Measurements from ENCODE around the gene VPS35L.
A peak's percentile ranks its signal among the peaks of the same experiment; 100 is the strongest.

The VPS35L gene

DNA sequence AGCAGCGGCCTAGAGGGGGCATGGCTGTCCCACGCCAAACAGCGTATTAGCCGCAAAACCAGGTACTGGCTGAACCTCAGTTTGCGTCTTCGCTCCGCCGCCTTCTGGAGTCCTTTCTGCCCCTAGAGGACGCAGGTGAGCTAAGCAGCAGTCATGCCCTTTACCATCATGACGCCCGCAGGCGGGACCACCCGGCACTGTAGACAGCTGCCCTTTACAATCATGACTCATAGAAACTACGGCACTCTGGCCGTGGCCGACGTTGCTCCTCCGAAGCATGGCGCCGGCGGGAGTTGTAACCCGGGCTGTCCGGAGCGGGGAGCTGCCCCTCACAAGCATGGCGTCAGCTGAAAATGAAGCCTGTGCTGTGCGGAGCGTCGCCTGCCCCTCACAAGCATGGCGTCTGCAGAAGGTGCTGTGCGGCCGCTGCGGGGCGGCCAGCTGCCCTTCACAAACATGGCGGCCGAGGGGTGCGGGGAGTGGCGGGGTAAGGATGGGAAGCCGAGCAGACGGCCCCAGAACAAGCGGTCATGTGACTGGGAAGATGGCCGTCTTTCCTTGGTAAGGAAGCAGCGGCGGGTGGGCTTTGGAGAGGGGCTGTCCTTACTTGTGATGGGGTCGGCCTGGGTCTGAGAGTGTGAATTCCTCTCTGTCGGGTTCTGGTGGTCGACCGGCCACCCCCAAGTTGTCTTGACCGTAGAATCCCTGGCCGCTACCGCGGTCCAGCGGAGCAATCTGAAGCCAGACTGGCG is at the start of gene VPS35L:
Gene VPS35L (plus strand): TSS at position 518 of the 752 bp plus-strand sequence. CDS start 27 bp downstream, at position 545.
- peak; percentile 94 to 95 for DNase-seq (ENCODE audit: low read depth in 2 of 2)

DNA sequence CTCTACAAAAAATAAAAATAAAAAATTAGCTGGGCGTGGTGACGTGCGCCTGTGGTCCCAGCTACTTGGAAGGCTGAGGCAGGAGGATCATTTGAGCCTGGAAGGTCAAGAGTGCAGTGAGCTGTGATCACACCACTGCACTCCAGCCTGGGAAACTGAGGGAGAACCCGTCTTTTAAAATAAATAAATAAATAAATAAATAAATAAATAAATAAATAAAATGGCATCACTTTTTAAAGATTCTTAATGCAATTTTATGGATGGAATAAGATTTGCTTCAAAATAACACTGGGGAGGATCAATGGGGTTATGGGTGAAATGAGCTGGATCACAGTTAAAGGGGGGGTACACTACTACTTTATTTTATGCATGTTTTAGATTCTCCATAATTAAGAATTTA is 48.5 kb upstream of the VPS35L start:
- no peak for DNase-seq (ENCODE audit: low read depth in 2 of 2)

- no peak for DNase-seq (ENCODE audit: low read depth in 2 of 2)
These were observed 47.6 kb upstream of the VPS35L start for GRCh38 chr16:19507867-19508266.

GRCh38 chr16:19512297-19512696 is 43.2 kb upstream of the VPS35L start:
- DNase-seq (ENCODE audit: low read depth in 2 of 2): no peak

- no peak for DNase-seq (ENCODE audit: low read depth in 2 of 2)
These were observed 42.0 kb upstream of the VPS35L start for GRCh38 chr16:19513377-19514053.

DNA sequence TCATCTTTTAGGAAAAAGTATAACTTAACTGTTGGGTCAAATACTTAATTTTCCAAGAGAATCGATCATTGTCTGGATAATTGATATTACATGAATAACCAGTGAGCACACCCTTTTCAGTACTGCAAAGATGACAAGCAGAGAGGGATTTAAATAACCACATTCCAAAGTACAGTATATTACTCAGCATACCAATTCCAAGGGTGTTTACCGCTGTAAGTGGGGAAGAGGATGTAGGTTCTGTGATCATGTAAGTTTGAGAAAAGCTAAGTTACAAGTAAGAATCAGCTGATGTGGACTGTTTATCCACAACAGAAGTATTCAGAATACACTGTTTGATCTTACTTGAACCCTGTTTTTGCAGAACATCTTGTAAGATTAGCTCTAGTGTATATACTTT is 39.7 kb upstream of the VPS35L start:
- DNase-seq (ENCODE audit: low read depth in 2 of 2): no peak

- DNase-seq (ENCODE audit: low read depth in 2 of 2): no peak
These were observed 37.9 kb upstream of the VPS35L start for GRCh38 chr16:19517424-19518089.

GRCh38 chr16:19518388-19518787 is 37.1 kb upstream of the VPS35L start:
- no peak for DNase-seq (ENCODE audit: low read depth in 2 of 2)

- DNase-seq (ENCODE audit: low read depth in 2 of 2): no peak
These were observed 34.6 kb upstream of the VPS35L start for GRCh38 chr16:19520861-19521331.

DNA sequence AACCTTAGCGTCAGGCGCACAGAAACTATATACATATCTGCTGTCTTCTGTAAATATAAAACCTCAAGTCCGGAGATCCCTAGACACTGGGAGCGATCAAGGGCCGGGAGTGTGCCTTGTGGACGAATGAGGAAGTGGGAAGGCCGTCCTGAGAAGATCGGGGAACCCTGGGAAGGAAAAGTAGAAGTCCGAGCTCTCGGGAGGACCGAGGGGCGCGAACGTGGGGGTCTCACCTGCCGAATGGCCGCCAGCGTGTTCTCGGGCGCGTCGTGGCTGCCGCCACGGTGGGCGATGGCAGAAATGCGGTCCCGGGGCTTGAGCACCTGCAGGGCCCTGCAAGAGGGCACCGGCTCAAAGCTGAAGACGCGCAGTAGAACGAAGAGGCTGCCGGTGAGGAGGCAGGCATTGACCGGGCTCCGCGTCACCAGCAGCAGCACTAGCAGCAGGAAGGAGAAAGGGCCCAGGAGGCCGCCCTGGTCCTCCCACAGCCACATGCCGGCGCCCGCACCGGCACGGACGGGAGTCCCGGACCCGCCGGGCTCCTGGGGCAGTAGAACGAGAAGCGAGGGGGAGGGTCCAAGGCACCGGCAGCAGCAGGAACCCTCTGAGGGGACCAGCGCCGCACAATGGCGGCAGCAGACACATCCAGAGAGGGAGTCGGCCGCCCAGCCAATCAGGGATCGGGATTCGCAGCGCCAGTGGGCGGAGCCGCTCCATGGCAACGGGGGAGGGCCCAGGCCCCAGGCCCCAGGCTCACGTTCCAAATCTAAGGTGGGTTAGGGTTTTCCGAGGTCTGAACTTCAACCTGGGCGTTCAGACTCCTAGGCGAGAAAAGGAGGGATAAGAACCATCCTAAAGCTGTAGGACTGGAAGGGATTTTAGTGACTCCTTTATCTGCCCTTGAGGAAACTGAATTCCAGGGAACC is 33.8 kb upstream of the VPS35L start, which contains the start of gene GDE1:
Gene GDE1 (minus strand): TSS at position 628 of the 926 bp plus-strand sequence. CDS start 134 bp downstream, at position 494.
- peak; percentile 88 to 90 for DNase-seq (ENCODE audit: low read depth in 2 of 2)

DNA sequence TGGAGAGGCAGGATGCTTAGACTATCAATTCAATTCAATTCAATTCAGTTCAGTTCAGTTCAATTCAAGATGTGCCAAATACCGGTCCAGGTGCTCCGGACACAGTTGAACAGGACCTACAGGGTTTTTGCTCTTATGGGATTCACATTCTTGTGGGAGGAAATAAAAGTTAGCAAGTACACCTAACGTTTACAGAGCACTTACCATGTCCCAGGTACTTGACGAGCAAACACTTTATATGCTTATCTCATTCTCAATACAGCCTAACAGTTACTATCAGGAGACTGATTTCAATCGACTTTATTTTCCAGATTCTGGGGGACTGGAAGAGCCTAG is 33.1 kb upstream of the VPS35L start:
- DNase-seq (ENCODE audit: low read depth in 2 of 2): no peak

GRCh38 chr16:19522760-19523159 is 32.7 kb upstream of the VPS35L start:
- no peak for DNase-seq (ENCODE audit: low read depth in 2 of 2)

DNA sequence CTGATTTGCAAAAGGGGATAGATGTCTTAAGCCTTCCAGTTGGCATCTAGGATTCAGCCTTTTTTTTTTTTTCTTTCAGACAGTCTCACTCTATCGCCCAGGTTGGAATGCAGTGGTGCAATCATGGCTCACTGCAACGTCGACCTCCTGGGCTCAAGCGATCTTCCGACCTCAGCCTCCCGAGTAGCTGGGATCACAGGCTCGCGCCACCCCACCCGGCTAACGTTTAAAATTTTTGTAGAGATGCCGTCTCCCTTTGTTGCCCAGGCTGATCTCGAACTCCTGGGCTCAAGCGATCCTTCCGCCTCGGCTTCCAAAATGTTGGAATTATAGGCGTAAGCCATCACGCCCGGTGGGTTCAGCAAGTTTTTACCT is 32.3 kb upstream of the VPS35L start:
- DNase-seq (ENCODE audit: low read depth in 2 of 2): no peak

DNA sequence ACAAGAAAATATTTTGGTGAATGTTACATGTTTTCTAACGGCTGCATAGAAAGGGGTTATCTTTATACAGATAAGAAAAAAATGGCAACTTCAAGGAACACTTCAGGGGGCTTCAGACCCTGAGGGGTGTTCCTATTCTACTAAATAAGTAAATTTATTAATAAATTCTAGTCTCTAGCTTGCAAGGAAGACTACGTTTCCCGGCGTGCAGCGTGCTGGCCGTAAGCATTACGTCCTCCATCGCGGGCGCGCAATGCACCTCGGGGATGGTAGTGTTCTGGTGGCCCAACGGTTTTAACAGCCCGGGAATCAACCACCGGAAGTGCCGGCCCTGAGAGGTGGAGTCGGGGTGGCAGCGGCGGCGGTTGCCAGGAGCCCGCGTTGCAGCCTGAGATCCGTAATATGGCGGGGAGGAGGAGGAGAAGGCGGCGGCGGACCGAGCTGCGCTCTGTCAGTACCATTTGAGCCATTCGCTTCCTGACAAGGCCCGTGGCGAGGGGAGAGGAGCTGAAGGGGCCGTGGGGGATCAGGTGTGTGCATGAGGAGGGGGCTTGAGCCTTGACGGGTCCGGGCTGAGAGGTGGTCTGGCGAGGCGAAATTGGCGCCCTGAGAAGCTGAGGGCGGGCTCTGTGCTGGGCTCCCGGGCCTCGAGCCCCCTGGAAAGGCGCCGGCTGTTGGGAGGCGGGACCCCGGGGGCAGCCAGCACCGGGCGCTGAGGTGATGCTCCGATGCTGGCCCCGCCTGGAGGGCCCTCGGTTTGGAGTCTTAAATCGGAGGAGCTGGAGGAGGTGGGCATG is 31.7 kb upstream of the VPS35L start, which contains the start of gene CCP110:
Gene CCP110 (plus strand): TSS at position 384 of the 797 bp plus-strand sequence. CDS start 3,940 bp downstream, outside the sequence.
- DNase-seq (ENCODE audit: low read depth in 2 of 2): peak; percentile 90 to 92

- no peak for DNase-seq (ENCODE audit: low read depth in 2 of 2)
These were observed 31.2 kb upstream of the VPS35L start for GRCh38 chr16:19524356-19524615.

DNA sequence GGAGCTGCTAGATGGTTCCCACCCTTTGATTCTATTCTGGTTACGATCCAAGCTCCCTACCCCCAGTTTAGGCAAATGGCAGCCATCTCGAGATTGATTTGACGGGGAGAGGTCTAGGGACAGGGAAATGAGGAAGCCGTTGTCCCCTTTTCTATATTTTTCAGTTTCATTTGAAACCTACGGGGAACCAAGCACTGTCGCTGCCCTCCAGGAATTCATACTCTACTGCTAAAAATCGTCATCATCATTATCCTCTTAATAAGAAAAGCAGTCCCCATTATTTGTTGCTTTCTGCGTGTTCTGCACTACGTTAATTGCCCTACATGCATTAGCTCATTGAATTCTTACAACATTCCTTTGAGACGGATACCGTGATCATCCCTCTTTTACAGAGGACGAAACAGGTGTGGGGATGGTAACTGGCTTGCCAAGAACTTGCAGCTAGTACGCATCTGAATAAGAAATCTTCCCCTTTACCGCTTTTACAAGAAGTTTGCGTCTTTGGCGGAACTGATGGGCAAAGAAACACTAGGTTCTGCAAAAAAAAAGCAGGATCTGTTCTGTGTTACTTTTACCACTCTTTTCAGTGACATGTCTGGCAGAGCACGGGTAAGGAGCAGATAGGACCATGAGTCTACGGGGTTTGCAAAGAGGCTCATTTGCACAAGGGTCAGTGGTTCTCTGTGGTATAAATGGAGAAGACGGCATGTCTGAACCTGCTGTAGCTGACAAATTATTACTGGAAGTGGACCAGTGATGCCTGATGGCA is 30.7 kb upstream of the VPS35L start:
- no peak for DNase-seq (ENCODE audit: low read depth in 2 of 2)

GRCh38 chr16:19525385-19525723 is 30.1 kb upstream of the VPS35L start:
- DNase-seq (ENCODE audit: low read depth in 2 of 2): no peak

GRCh38 chr16:19527161-19527560 is 28.3 kb upstream of the VPS35L start:
- DNase-seq (ENCODE audit: low read depth in 2 of 2): no peak

- DNase-seq (ENCODE audit: low read depth in 2 of 2): no peak
These were observed 26.8 kb upstream of the VPS35L start for GRCh38 chr16:19528666-19529065.

- no peak for DNase-seq (ENCODE audit: low read depth in 2 of 2)
These were observed 22.9 kb upstream of the VPS35L start for GRCh38 chr16:19532601-19533000.
